GDM1 (cell line): ENCODE measurements around the gene PRKAR1B.

Experiments
- DNase-seq: peaks from one replicate; lab custom pipeline; 2025; lab: John Stamatoyannopoulos, UW

The PRKAR1B gene

DNA sequence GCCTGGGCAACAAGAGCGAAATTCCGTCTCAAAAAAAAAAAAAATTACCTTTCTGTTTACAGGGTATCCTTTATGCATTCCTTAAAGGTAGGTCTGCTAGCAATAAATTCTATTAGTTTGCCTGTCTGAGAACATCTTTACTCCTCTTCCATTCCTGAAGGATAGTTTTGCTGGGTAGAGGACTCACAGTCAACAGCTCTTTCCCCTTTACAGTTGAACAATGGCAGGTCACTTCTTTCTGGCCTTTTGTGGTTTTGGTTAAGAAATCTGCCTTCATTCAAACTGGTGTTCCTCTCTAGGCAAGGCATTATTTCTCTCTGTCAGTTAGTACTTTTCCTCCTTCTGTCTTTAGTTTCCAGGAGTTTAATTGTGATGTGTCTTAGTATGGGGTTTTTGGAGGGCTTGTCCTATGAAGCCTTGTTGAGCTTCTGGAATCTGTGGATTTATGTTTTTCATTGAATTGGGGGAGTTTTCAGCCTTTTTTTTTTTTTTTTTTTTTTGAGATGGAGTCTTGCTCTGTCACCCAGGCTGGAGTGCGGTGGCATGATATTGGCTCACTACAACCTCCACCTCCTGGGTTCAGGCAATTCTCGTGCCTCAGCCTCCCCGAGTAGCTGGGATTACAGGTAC lies 5.3 kb downstream of the PRKAR1B start:
- no peak for DNase-seq

DNA sequence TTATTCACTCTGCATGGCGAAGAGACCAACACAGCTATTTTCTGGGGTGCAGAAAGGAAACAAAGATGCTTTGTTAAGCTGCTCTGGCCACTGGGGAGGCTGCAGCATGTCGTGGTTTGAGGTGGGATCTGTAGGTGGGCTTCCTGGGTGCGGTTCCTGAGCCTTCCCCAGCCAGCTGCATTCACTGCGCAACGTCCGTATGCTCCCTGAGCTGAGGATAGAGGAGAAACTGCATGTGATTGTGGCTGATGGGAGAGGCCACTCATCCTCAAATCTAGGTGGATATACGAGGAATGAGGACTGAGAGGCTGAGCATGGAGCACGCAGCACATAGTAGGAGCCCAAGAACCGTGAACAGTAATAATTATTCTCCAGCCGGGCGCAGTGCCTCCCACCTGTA lies 10.4 kb downstream of the PRKAR1B start:
- DNase-seq = no peak

DNA sequence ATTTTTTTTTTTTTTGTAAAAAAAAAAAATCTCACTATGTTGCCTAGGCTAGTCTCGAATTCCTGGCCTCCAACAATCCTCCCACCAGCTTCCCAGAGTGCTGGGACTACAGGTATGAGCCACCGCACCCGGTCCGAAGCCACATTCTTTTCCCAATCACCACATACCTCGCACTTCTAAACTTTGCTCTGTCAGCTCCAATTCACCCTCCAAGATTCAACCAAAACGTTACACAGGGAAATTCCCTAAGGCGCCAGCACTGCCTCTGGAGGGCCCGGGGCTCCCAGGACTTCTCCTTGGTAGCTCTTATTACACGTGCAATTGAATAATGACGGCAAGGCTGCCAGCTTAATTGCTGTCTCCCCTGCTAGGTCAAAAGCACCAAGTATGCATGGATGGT lies 10.9 kb downstream of the PRKAR1B start:
- DNase-seq = no peak

DNA sequence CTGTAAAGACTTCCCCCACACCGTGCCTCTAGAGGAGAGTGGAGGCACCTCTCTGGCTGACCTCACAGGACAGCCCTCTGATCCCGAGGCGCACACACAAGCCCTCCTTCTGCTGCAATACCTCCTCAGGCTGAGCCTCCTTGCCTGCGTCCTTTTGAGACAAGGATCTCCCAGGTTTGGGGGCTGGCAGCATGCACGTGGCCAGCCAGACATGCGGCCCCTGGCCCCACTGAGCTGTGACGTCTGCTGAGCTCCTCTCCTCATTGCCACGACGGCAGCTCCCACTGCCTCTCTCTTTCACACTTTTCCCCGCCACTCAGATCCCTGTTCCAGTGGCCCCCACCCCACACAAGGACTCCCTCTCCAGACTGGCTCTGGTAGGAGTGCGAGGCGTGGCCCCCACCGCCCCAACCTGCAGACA lies 12.8 kb downstream of the PRKAR1B start:
- DNase-seq = no peak

- no peak for DNase-seq
Observed at GRCh38 chr7:713488-714230, 13.4 kb downstream of the PRKAR1B start.

- DNase-seq = no peak
Observed at GRCh38 chr7:713139-713457, 14.0 kb downstream of the PRKAR1B start.

DNA sequence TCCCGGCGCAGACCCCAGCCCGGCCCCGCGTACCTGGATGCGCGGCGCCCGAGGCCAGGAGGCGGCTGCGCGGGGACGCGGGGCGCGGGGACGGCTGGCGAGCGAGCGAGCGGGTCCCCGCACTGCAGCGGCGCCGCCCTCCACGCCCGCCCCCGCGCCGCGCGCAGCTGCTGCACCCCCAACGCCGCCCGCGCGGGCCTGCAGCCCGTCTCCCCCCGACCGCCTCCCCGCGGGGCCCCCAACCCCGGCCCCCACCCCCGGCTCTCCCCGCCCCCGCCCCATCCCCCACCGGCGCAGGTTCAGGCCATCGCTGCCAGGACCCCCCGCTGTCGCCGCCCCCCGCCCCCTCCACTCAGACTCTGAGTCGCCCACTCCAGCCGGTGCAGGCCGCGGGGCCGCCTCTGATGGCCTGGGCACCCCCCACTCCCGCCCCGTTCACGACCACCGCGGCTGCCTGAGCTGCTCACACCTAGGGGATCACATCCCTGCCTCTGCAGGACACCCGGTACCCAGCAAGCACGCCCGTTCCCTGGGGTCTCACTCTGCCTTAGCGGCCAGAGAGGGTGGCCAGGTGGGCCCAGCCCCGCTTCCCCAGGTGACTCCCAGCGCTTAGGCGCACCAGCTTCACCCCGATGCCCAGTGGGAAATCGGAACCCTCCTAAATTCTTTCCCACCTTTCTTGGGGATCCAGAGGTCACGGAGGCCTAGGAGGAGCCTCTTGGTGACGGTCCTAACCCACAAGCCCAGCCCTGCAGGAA lies 14.5 kb downstream of the PRKAR1B start:
- no peak for DNase-seq

- DNase-seq = no peak
Observed at GRCh38 chr7:711922-712380, 15.1 kb downstream of the PRKAR1B start.

GRCh38 chr7:711093-711921 lies 15.8 kb downstream of the PRKAR1B start:
- no peak for DNase-seq

- no peak for DNase-seq
Observed at GRCh38 chr7:710161-710560, 16.9 kb downstream of the PRKAR1B start.

- DNase-seq = no peak
Observed at GRCh38 chr7:707296-708000, 19.6 kb downstream of the PRKAR1B start.

GRCh38 chr7:706721-707120 lies 20.4 kb downstream of the PRKAR1B start:
- DNase-seq = no peak

DNA sequence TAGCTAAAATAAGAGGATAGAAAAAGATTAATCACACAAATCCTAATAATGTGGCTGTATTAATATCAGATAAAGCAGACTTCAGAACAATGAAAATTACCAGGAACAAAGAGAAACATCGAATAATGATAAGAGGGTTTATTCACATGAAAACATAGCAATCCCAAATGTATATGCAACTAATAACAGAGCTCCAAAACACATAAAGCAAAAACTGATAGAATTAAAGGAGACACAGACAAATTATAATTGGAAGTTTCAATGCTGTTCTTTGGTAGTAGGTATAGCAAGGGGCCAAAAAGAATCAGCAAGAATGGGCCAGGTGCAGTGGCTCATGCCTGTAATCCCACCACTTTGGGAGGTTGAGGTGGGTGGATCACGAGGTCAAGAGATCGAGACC lies 24.0 kb downstream of the PRKAR1B start:
- DNase-seq = no peak

- no peak for DNase-seq
Observed at GRCh38 chr7:701086-701671, 25.9 kb downstream of the PRKAR1B start.

DNA sequence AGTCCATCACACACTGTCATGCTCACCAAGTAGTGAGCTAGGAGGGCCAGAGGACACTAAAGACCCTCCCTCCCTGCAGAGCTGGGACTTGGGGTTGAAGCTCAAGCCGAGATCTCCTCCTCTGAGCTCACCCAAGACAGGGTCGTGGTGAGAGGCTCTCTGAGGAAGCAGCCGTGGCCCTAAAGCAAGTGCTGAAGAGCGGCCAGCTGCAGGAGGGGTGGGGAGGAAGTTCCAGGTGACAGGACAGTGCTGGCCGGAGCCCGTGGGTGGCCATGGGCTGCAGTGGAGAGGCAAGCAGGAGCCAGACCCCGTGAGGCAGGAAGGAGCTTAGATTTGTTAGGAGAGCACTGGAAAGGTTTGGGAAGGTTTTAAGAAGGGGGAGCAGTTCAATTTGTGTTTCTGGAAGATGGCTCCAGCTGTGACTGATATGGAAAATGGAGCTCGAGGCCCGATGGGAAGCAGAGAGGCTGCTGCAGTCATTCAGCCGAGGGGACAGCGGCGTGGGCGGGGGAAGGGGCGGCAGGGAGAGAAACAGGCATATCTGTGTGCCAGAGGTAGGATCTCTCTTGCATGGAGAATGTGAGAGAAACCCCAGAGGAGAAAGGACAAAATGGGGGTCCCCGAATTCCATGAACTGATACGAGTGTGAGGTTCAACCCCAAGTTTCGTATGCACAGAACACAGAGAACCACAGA lies 27.5 kb downstream of the PRKAR1B start:
- no peak for DNase-seq

DNA sequence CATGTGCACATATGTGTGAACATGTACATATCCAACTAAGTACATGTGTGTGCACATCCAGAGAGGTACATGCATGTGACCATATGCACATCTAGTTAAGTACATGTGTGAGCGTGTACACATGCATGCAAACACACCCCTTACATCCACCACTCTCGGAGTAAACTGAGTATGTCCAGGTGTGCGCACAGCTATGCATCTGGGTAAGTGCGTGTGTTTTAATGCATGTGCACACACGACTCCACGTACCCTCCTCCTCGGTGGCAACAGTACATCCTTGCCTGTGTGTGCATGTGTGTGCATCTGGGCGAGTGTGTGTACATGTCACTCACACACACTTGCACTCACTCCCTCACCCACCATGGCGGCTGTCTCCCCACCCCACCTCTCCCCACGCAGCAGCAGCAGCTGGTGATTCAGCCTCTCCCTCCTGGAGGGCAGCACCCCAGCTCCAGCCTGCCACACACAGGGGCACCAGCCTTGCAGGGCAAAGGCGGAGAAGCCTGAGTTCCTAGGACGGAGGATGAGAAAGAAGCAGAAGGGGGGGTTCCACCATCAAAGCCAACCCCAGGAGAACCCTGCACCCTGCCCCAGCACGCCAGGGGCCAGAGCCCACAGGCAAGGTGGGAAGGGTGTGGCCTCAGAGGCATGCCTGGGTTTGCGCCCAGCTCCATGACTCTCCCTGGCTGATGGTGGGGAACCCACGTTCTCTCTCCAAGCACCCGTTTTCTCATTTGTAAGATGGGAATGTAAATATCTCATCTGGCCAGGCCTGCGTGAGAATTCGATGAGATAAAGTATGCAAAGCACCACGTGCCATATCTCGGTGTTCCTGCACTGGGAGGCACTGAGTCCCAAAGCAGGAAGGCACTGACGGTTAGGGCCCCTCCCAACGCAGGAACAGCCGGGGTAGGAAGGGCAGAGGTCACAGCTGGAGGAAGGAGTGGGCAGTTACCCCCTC lies 28.3 kb downstream of the PRKAR1B start:
- DNase-seq = no peak

DNA sequence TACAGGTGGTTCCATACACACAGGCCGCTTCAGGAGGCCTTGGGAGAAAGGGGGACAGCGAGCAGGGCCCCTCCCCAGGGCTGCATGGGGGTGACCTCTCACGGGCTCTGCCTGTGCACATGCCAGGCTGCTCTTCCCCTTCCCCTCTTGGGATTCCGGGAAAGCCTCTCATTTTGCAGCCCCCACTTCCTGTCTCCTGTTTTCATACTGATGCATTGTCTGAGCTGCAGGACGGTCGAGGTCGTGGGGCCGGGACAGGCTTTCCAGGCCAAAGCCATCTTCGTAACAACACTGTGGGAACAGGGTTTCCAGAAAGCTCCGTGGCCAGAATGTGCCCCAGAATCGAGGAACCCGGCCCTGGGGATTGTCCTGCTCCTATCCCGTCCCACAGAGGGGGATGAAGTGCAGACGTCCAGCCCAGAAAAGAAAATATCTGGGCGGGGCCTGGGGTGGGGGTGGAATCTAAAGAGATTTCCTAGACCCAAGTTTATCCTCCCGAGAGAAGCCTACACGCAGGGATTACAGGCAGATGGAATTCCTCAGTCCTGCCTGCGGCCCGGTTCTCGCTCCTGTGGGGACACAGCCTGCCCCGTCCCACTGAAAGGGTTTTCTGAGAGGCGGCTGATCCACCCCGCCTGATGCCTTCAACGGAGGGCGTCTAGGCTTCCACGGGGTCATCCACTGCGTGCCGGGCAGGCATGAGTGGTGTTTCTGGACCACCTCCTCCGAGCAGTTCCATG lies 30.1 kb downstream of the PRKAR1B start:
- no peak for DNase-seq

GRCh38 chr7:696426-696811 lies 30.7 kb downstream of the PRKAR1B start:
- DNase-seq = no peak

DNA sequence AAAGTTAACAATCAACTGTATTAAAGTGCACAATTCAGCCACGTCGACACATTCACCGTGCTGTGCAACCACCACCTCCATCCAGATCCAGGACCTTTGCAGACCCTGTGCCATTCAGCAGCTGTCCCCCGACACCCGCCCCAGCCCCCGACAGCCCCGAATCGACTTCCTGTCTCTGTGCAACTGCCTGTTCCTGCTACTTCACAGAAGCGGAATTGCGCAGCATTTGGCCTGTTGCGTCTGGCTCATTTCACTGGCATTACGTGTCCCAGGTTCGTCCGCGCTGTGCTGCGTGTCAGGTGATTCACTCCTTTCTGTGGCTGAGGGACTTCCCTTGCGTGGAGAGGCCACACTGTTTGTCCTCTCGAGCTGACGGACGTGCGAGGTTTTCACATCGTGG lies 33.8 kb downstream of the PRKAR1B start:
- DNase-seq = no peak
